ENCODE results near the gene DNASE1L3.
"Not testable (repeated sequence)": the region's sequence is repeated elsewhere in the genome, so short reads cannot be mapped to it uniquely, and the experiment has no call there.

The DNASE1L3 gene

DNA sequence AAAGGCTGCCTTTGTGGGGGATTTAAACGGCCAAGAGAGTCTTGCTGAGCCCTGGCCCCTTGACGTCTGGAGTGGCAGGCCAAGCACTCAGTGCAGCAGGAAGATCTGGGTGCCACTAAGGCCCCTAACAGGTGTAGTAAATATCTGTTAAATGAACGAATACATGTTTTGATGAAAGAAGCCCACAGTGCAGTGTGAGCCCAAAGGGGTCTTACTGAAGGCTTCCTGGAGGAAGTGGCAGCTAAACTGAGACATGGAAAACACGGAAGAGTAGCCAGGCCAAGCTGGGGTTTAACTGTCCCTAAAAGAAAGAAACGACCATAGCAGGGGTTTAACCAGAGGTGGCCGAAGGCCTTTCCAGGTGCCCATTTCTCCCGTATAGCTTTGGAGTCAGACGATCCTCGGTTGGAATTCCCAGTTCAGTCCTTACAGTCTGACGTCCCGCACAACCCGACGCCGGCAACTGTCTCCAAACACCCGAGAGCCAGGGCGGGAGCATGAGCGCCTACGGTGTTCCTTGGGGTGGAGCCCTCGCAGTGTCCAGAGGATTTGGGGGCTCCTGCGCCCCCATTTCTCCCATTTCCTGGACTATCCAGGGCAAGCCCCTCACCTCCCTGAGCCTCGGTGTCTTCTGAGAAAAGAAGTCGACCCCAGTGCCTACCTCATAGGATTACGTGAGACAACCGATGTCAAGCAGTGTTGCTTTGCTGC lies 25.9 kb upstream of the DNASE1L3 start:
- no peak for DNase-seq (ENCODE audit: low read depth)

- DNase-seq (ENCODE audit: low read depth), result no peak
Measured at GRCh38 chr3:58235970-58236369, 25.2 kb upstream of the DNASE1L3 start.

- DNase-seq (ENCODE audit: low read depth), result peak; percentile 38
Measured at GRCh38 chr3:58234516-58234931, 23.8 kb upstream of the DNASE1L3 start.

DNA sequence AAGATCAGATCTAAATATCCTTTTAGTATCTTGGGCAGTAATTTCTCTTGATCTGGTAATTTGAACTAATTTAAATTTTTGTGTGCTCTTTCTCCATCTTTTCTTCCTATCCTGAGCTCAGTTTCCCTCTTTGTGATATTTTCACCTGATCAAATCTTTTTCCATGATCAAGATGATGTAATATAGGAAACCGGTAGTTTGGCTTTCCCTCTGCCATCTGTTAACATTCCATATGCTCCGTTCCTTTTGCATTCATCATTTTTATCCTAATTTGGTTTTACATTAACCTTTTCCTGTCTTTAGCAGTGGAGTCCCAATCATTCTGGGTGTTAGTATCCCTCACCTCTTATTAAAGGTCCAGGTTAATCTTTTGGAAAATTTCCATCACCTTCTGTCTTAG lies 20.9 kb upstream of the DNASE1L3 start:
- DNase-seq (ENCODE audit: low read depth), result no peak

DNA sequence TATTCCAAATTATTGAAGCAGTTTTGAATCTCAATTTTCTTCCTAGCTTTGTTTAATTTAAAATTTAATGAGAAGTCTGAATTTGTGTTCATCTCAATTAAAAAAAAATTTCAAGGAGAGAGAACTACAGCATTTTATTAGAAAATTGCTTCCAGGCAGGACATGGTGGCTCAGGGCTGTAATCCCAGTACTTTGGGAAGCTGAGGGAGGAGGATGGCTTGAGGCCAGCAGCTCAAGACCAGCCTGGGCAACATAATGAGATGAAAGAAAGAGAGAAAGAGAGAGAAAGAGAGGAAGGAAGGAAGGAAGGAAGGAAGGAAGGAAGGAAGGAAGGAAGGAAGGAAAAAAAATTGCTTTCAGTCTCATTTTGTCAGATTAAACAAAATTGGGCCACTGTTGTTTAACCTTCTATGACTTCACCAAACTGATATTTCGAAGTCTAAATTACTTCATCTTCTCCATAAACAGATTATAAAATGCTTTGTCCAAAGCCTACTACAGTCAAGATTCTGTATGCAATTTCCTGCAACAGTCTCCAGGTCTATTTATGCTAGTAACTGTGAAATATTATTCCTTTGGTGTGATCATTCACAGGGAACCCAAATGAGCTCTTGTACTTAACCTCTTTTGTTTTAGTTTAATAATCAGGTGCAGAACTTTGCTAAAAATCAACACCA lies 20.2 kb upstream of the DNASE1L3 start:
- no peak for DNase-seq (ENCODE audit: low read depth)

GRCh38 chr3:58227933-58228332 lies 17.2 kb upstream of the DNASE1L3 start:
- DNase-seq (ENCODE audit: low read depth), result not testable (repeated sequence)

- DNase-seq (ENCODE audit: low read depth), result no peak
Measured at GRCh38 chr3:58223855-58224254, 13.1 kb upstream of the DNASE1L3 start.

GRCh38 chr3:58222161-58222724 lies 11.5 kb upstream of the DNASE1L3 start:
- no peak for DNase-seq (ENCODE audit: low read depth)

DNA sequence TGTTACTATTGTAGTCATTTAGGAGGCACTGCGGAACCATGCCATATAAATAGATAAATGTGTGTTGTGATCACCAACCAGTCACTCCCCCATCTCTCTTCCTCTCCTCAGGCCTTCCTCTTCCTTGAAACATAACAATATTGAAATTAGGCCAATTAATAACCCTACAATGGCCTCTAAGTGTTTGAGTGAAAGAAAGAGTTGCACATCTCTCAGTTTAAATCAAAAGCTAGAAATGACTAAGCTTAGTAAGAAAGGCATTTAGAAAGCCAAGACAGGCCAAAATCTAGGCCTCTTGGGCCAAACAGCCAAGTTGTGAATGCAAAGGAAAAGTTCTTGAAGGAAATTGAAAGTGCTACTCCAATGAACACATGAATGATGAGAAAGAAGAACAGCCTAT lies 8.1 kb upstream of the DNASE1L3 start:
- no peak for DNase-seq (ENCODE audit: low read depth)

DNA sequence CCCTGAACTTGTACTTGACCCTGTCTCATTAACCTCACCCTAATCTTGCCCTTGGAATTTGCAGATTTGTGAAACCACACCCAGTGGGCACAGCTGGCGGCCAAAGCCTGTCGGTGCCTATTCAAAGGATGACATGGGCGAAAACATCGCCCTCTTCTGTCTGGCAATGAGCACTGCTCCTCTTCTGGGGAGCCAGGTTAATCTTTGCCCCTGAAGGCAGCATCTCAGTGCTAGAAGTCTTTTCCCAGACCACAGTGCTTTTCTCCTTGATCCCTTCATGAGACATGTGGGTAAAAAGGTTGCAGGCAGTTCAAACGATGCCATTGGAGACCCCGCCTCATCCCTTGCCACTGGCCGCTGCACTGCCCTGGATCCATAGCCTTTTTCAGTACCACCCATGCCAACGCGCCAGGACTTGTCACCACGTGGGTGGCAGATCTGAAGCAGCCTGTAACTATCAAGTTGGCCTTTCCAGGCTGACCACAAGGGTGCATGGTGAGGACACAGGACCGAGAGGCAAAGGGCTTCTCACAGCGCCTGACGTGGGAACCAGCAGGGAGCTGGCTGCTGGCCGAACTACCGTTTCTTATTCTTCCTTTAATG lies 6.5 kb upstream of the DNASE1L3 start:
- DNase-seq (ENCODE audit: low read depth), result peak; percentile 59

GRCh38 chr3:58216496-58217195 lies 5.9 kb upstream of the DNASE1L3 start:
- DNase-seq (ENCODE audit: low read depth), result no peak

DNA sequence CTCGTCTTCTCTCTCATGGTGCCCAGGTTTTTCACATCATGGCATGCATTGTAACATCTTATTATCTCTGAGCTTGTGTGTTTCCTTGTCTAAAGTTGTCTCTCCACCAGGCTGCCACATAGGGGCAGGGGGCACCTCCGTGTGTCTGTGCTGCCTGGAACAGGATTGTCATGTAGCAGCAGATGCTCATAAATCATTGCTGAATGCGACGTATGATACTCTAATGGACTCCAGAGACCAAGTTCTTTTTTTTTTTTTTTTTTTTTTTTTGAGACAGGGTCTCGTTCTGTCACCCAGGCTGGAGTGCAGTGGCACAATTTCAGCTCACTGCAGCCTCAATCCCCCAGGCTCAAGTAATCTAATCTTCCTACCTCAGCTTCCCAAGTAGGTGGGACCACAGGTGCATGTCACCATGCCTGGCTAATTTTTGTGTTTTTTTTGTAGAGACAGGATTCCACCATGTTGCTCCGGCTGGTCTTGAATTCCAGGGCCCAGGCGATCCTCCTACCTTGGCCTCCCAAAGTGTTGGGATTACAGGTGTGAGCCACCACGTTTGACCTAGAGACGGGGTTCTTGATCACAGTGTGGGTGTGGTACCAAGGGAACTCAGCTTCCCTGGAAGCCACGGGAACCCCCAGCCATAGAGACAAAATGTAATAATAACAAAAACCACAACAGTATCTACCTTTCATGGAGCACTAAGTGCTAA lies 4.7 kb upstream of the DNASE1L3 start:
- no peak for DNase-seq (ENCODE audit: low read depth)

GRCh38 chr3:58214484-58215316 lies 3.9 kb upstream of the DNASE1L3 start:
- no peak for DNase-seq (ENCODE audit: low read depth)

- no peak for DNase-seq (ENCODE audit: low read depth)
Measured at GRCh38 chr3:58209933-58210332, 839 bp downstream of the DNASE1L3 start.

DNA sequence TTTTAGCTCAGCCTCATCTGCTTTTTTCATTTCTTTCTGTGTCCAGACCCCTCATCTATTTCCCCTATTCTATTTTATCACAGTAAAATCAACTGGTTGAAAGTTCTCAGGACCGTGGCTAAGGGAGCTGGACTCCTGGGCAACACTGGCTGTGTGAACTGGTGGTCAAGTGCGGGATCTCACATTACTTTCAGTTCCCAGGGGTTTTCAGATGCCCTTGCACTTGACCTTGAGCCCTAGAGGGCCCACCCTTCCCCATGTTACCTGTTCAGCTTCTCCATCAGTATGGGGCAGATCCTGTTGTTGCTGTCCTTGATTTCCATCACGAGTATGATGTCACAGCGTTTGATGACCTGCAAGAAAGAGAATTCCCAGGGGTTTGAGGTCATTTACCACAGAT lies 2.8 kb downstream of the DNASE1L3 start:
- no peak for DNase-seq (ENCODE audit: low read depth)

GRCh38 chr3:58206406-58207011 lies 4.3 kb downstream of the DNASE1L3 start:
- peak; percentile 7 for DNase-seq (ENCODE audit: low read depth)

- no peak for DNase-seq (ENCODE audit: low read depth)
Measured at GRCh38 chr3:58205981-58206380, 4.8 kb downstream of the DNASE1L3 start.

DNA sequence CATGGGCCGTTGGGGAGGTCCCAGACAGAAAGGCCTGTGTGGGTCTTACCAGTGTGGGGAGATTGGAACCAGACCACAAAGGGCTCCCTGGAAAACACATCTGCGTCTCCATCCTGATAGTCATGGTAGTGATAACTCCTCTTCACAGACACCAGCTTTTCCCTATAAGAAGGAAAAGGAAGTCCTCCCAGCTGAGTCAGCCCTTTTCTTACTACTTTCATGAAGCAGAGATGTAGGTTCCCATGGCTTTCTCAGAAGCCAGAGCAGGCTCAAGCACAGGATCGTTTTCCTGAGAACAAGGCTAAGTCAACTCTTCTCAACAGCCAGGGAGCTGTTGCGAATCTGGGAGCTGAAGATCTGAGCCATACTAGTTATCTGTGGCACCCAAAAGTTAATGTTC lies 6.1 kb downstream of the DNASE1L3 start:
- DNase-seq (ENCODE audit: low read depth), result no peak

GRCh38 chr3:58203541-58203940 lies 7.2 kb downstream of the DNASE1L3 start:
- no peak for DNase-seq (ENCODE audit: low read depth)

DNA sequence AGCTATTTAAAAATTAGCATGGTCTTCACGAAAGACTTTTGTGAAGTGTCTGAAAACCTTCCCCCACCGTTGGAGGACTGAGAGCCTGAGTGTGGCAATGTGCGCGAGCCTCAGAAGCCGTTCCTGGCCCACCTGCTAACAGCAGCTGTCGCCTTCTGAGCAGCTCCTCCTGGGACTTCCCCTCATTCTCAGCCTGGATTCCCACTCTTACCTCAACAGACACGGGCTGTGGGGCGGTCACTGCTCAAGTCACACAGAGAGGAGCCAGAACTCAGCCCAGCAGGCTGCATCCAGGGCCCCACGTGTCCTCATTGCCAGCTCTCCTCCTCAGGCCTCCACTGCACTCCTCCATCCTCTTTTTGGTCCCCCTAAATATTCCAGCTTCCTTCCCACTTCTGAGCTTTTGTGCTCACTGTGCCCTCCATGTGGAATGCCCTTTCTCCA lies 7.8 kb downstream of the DNASE1L3 start:
- no peak for DNase-seq (ENCODE audit: low read depth)

All from fibroblast of gingiva (primary cell).